HAP-1 (cell line): Measurements from ENCODE around the gene CCL16.
"Not testable (repeated sequence)": the region's sequence is repeated elsewhere in the genome, so short reads cannot be mapped to it uniquely, and the experiment has no call there.

Experiments used
- DNase-seq, 2 experiments: peaks; one replicate each; pipeline ENCODE4 v3.0.0-alpha.2; 2016 to 2020; ENCODE audit warnings: low spot score in 2 of 2
- H3K27me3 ChIP-seq: fragments of 250-450 bp; sonication (Bioruptor Pico); 2 replicates; pipeline ENCODE4 v1.5.1; 2020; ENCODE audit warnings: low read depth, mild to moderate bottlenecking, moderate library complexity
- H3K36me3 ChIP-seq: fragments of 250-450 bp; sonication (Bioruptor Pico); replicated peaks from 2 replicates; pipeline ENCODE4 v1.5.1; 2020; ENCODE audit warnings: mild to moderate bottlenecking
- H3K4me1 ChIP-seq: fragments of 250-450 bp; sonication (Bioruptor Pico); 2 replicates; pipeline ENCODE4 v1.5.1; 2020; ENCODE audit warnings: mild to moderate bottlenecking
- H3K4me3 ChIP-seq: fragments of 250-450 bp; sonication (Bioruptor Pico); 2 replicates; pipeline ENCODE4 v1.5.1; 2020; ENCODE audit warnings: mild to moderate bottlenecking, moderate library complexity
- H3K9me3 ChIP-seq: fragments of 250-450 bp; sonication (Bioruptor Pico); 2 replicates; pipeline ENCODE4 v1.5.1; 2020; ENCODE audit warnings: mild to moderate bottlenecking, moderate library complexity
- in situ Hi-C: fragments of 300-500 bp; cut with MboI; formaldehyde crosslinking; loops from 3 replicates; pipeline ENCODE4 v1.14.3; 2020; ENCODE audit warnings: low sequenced_read_pairs, inconsistent platforms, mixed read lengths

CCL16 gene

GRCh38 chr17:35944151-35944550 lies 37.1 kb downstream of the CCL16 start:
- no peak overlapping the region for H3K4me3 ChIP-seq
- no peaks in the 10 kb centered on the region for H3K36me3 ChIP-seq
- no peaks in the 10 kb centered on the region for H3K27me3 ChIP-seq
- no peaks in the 10 kb centered on the region for H3K9me3 ChIP-seq
- DNase-seq: no peak
- H3K4me1 ChIP-seq: no peaks in the 10 kb centered on the region
- in situ Hi-C loops: no loop called here

GRCh38 chr17:35943537-35943936 lies 37.8 kb downstream of the CCL16 start, which contains the start of gene LYZL6:
TSS of gene LYZL6 (minus strand) at chr17:35943713. CDS start at chr17:35939356, 4,357 bp downstream.
- no peak within 1 kb of the TSS for H3K4me3 ChIP-seq
- H3K36me3 ChIP-seq: no peaks in the 10 kb centered on the region
- DNase-seq: no peak
- no peaks in the 10 kb centered on the region for H3K9me3 ChIP-seq
- in situ Hi-C loops: no loop called here
- H3K27me3 ChIP-seq: no peaks in the 10 kb centered on the region
- no peaks in the 10 kb centered on the region for H3K4me1 ChIP-seq

GRCh38 chr17:35942588-35943186 lies 38.6 kb downstream of the CCL16 start:
- Histone ChIP-seq H3K4me3 (no peak overlapping the region), H3K9me3 (no peaks in the 10 kb centered on the region), H3K4me1 (no peaks in the 10 kb centered on the region), H3K27me3 (no peaks in the 10 kb centered on the region), H3K36me3 (no peaks in the 10 kb centered on the region)
- in situ Hi-C loops: no loop called here
- DNase-seq: no peak

- H3K9me3 ChIP-seq, H3K4me3 ChIP-seq, H3K36me3 ChIP-seq, H3K27me3 ChIP-seq, H3K4me1 ChIP-seq, DNase-seq, in situ Hi-C loops: not testable (repeated sequence)
Observed at GRCh38 chr17:35938492-35938891, 42.8 kb downstream of the CCL16 start.

GRCh38 chr17:35936063-35936462 lies 45.2 kb downstream of the CCL16 start:
- Histone ChIP-seq H3K9me3 (no peaks in the 10 kb centered on the region), H3K27me3 (no peaks in the 10 kb centered on the region), H3K4me3 (no peak overlapping the region), H3K36me3 (no peaks in the 10 kb centered on the region), H3K4me1 (no peaks in the 10 kb centered on the region)
- in situ Hi-C loops: no loop called here
- DNase-seq: no peak

GRCh38 chr17:35934760-35935159 lies 46.5 kb downstream of the CCL16 start:
- in situ Hi-C loops: no loop called here
- H3K36me3 ChIP-seq: no peaks in the 10 kb centered on the region

GRCh38 chr17:35932586-35932985 lies 48.7 kb downstream of the CCL16 start:
- Histone ChIP-seq H3K4me1 (peaks cover 10% of the 10 kb centered on the region), H3K36me3 (peaks cover 4% of the 10 kb centered on the region), H3K27me3 (no peaks in the 10 kb centered on the region), H3K4me3 (no peak overlapping the region), H3K9me3 (no peaks in the 10 kb centered on the region)
- in situ Hi-C loops: no loop called here
- DNase-seq: no peak

More at GRCh38 chr17:35934760-35935159, 46.5 kb downstream of the CCL16 start:
- peaks cover 9% of the 10 kb centered on the region for H3K4me1 ChIP-seq
- no peaks in the 10 kb centered on the region for H3K27me3 ChIP-seq
- no peak overlapping the region for H3K4me3 ChIP-seq
- no peak for DNase-seq
- H3K9me3 ChIP-seq: no peaks in the 10 kb centered on the region

- in situ Hi-C loops: no loop called here
- Histone ChIP-seq H3K36me3 (peaks cover 4% of the 10 kb centered on the region), H3K9me3 (no peaks in the 10 kb centered on the region), H3K4me1 (peaks cover 10% of the 10 kb centered on the region), H3K4me3 (no peak overlapping the region), H3K27me3 (no peaks in the 10 kb centered on the region)
- DNase-seq: no peak
Observed at GRCh38 chr17:35931794-35932425, 49.4 kb downstream of the CCL16 start.

- peak; percentile 88 to 94 for DNase-seq
- in situ Hi-C loops: no loop called here
- Histone ChIP-seq H3K9me3 (no peaks in the 10 kb centered on the region), H3K4me3 (peak within 1 kb of the TSS; percentile 45), H3K4me1 (peaks cover 10% of the 10 kb centered on the region), H3K27me3 (no peaks in the 10 kb centered on the region), H3K36me3 (peaks cover 5% of the 10 kb centered on the region)
Observed at GRCh38 chr17:35930211-35931065, 50.9 kb downstream of the CCL16 start, which contains the start of gene RDM1. TSS of gene RDM1 (minus strand) at chr17:35930773. CDS start at chr17:35930727, 46 bp downstream.

- H3K4me3 ChIP-seq: no peak overlapping the region
- in situ Hi-C loops: no loop called here
- no peaks in the 10 kb centered on the region for H3K9me3 ChIP-seq
- H3K4me1 ChIP-seq: peaks cover 10% of the 10 kb centered on the region
- no peaks in the 10 kb centered on the region for H3K27me3 ChIP-seq
- H3K36me3 ChIP-seq: peaks cover 10% of the 10 kb centered on the region
- DNase-seq: no peak
Observed at GRCh38 chr17:35927714-35928113, 53.6 kb downstream of the CCL16 start.
